ENCODE data around the gene ANXA2. TPM values are rescaled to one million over a fixed set of nuclear protein-coding genes. Genes with fewer than 3 reads are reported as not detected.

Gene ANXA2
- total RNA-seq, 4 donors from 2014 or later, result 376 to 811 (median 549) TPM

- Histone ChIP-seq H3K4me1 (peaks cover 24 to 33% of the 10 kb centered on the region in 2 donors), H3K9me3 (no peaks in the 10 kb centered on the region), H3K27ac (peak overlapping the region; percentile 15 to 90), H3K4me3 (no peak overlapping the region), H3K27me3 (no peaks in the 10 kb centered on the region), H3K36me3 (no peaks in the 10 kb centered on the region)
- TF ChIP-seq POLR2A (IDR thresholded peaks at IDR 0.05), result no peak
- TF ChIP-seq, protein P1, sequence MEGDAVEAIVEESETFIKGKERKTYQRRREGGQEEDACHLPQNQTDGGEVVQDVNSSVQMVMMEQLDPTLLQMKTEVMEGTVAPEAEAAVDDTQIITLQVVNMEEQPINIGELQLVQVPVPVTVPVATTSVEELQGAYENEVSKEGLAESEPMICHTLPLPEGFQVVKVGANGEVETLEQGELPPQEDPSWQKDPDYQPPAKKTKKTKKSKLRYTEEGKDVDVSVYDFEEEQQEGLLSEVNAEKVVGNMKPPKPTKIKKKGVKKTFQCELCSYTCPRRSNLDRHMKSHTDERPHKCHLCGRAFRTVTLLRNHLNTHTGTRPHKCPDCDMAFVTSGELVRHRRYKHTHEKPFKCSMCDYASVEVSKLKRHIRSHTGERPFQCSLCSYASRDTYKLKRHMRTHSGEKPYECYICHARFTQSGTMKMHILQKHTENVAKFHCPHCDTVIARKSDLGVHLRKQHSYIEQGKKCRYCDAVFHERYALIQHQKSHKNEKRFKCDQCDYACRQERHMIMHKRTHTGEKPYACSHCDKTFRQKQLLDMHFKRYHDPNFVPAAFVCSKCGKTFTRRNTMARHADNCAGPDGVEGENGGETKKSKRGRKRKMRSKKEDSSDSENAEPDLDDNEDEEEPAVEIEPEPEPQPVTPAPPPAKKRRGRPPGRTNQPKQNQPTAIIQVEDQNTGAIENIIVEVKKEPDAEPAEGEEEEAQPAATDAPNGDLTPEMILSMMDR (IDR thresholded peaks at IDR 0.05), result no peak
- no peak for DNase-seq
- intact Hi-C loops (cut with DNase I; ENCODE audit: low total_unique reads), result no loop called here
Measured at GRCh38 chr15:60389261-60390077, 8.3 kb downstream of the ANXA2 start.

- DNase-seq, result no peak
Measured at GRCh38 chr15:60387321-60387720, 10.5 kb downstream of the ANXA2 start.

GRCh38 chr15:60386615-60387014 is 11.2 kb downstream of the ANXA2 start:
- no peaks in the 10 kb centered on the region for H3K9me3 ChIP-seq
- no peak overlapping the region for H3K27ac ChIP-seq
- intact Hi-C loops (cut with DNase I; ENCODE audit: low total_unique reads), result no loop called here
- TF ChIP-seq POLR2A (IDR thresholded peaks at IDR 0.05), result no peak
- TF ChIP-seq, protein P1 (IDR thresholded peaks at IDR 0.05), result no peak
- H3K27me3 ChIP-seq, result no peaks in the 10 kb centered on the region
- peaks cover 6 to 16% of the 10 kb centered on the region in 2 donors for H3K4me1 ChIP-seq
- no peak for DNase-seq
- H3K4me3 ChIP-seq, result no peak overlapping the region
- H3K36me3 ChIP-seq, result no peaks in the 10 kb centered on the region

More at GRCh38 chr15:60387321-60387720, 10.5 kb downstream of the ANXA2 start:
- intact Hi-C loops (cut with DNase I; ENCODE audit: low total_unique reads), result no loop called here
- Histone ChIP-seq H3K27ac (no peak overlapping the region), H3K4me1 (peaks cover 12 to 22% of the 10 kb centered on the region in 2 donors), H3K27me3 (no peaks in the 10 kb centered on the region), H3K9me3 (no peaks in the 10 kb centered on the region), H3K4me3 (no peak overlapping the region), H3K36me3 (no peaks in the 10 kb centered on the region)
- TF ChIP-seq POLR2A (IDR thresholded peaks at IDR 0.05), result no peak
- TF ChIP-seq, protein P1 (IDR thresholded peaks at IDR 0.05), result no peak

- TF ChIP-seq, protein P1 (IDR thresholded peaks at IDR 0.05), result no peak
- no peak for TF ChIP-seq POLR2A (IDR thresholded peaks at IDR 0.05)
- intact Hi-C loops (cut with DNase I; ENCODE audit: low total_unique reads), result no loop called here
- Histone ChIP-seq H3K4me3 (no peak overlapping the region), H3K27ac (no peak overlapping the region), H3K4me1 (peaks cover 4 to 9% of the 10 kb centered on the region in 2 donors), H3K27me3 (no peaks in the 10 kb centered on the region), H3K9me3 (no peaks in the 10 kb centered on the region), H3K36me3 (no peaks in the 10 kb centered on the region)
- DNase-seq, result no peak
Measured at GRCh38 chr15:60385620-60386552, 11.9 kb downstream of the ANXA2 start.
